SJCRH30 (cell line): ENCODE measurements around the gene LPAR5. TPM values are rescaled to one million over a fixed set of nuclear protein-coding genes. Genes with fewer than 3 reads are reported as not detected.
"Not testable (repeated sequence)": the region's sequence is repeated elsewhere in the genome, so short reads cannot be mapped to it uniquely, and the experiment has no call there.

ENCODE experiments used
- DNase-seq, 2 experiments: peaks; one replicate each; pipeline ENCODE4 v3.0.0-alpha.2; 2015 to 2020
- H3K27ac ChIP-seq: fragments of 250-450 bp; sonication (Bioruptor Pico); 2 replicates; pipeline ENCODE4 v1.5.1; 2020; ENCODE audit warnings: mild to moderate bottlenecking, moderate library complexity
- H3K27me3 ChIP-seq: fragments of 250-450 bp; sonication (Bioruptor Pico); 2 replicates; pipeline ENCODE4 v1.5.1; 2020; ENCODE audit warnings: mild to moderate bottlenecking, moderate library complexity
- H3K36me3 ChIP-seq: fragments of 250-450 bp; sonication (Bioruptor Pico); 2 replicates; pipeline ENCODE4 v1.5.1; 2020; ENCODE audit warnings: mild to moderate bottlenecking, moderate library complexity
- H3K4me1 ChIP-seq: fragments of 250-450 bp; sonication (Bioruptor Pico); 2 replicates; pipeline ENCODE4 v1.5.1; 2020; ENCODE audit warnings: mild to moderate bottlenecking, moderate library complexity
- H3K4me3 ChIP-seq: fragments of 250-450 bp; sonication (Bioruptor Pico); 2 replicates; pipeline ENCODE4 v1.5.1; 2020; ENCODE audit warnings: mild to moderate bottlenecking, moderate library complexity
- H3K9me3 ChIP-seq: fragments of 250-450 bp; sonication (Bioruptor Pico); replicated peaks from 2 replicates; pipeline ENCODE4 v1.5.1; 2020; ENCODE audit warnings: mild to moderate bottlenecking, moderate library complexity
- total RNA-seq: library from RNA; depleted of rRNA; stranded (reverse); fragments of >200 nt; shearing (Covaris generic); gene quantifications from 2 replicates; pipeline ENCODE4 v1.2.3, GENCODE V29; 2014

The LPAR5 gene
- total RNA-seq, 1 experiment from 2014 or later = not detected

DNA sequence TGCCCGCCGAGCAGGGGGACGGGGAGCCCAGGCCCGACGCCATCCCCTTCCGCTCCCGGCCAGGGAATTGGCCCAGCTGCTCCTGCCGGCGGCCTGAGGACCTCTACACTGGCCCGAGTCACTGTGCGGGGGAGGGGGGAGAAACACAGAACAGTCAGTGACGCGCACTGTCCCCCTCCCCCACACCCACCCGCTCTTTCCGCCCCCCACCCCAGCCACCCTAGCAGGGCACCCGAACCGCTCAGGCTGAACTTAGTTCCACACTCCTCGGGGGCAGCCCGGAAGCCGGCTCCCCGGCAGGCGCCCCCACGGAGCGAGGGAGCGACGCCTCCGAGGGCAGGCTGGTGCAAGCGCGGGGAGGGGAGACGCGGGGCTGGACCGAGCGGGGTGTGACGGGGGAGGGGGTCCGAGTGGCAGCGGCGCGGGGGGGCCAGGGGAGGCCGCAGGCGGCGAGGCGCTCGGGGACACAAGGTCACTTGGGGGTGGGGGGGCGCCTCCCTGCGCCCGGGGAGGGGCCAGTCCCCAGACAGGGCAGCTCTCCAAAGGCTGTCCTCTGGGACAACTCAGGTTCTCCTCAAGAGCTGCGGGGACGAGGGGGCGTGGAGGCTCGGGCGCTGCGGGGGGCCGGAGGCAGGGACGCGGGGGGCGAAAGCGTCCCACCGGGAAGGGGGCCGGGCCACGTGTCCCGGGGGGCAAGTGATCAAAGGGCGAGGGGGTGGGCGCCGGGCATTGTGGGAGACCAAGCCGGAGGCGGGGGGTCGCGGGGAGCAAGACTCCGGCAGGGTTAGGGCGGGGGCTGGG, 29.2 kb downstream of the LPAR5 start:
- Histone ChIP-seq H3K36me3 (peaks cover 33% of the 10 kb centered on the region), H3K4me3 (peak overlapping the region; percentile 91), H3K27ac (peak overlapping the region; percentile 21; the same call in 1 of the 2 replicates), H3K9me3 (no peaks in the 10 kb centered on the region), H3K4me1 (peaks cover 42% of the 10 kb centered on the region), H3K27me3 (no peaks in the 10 kb centered on the region)
- DNase-seq = peak; percentile 53 to 58

DNA sequence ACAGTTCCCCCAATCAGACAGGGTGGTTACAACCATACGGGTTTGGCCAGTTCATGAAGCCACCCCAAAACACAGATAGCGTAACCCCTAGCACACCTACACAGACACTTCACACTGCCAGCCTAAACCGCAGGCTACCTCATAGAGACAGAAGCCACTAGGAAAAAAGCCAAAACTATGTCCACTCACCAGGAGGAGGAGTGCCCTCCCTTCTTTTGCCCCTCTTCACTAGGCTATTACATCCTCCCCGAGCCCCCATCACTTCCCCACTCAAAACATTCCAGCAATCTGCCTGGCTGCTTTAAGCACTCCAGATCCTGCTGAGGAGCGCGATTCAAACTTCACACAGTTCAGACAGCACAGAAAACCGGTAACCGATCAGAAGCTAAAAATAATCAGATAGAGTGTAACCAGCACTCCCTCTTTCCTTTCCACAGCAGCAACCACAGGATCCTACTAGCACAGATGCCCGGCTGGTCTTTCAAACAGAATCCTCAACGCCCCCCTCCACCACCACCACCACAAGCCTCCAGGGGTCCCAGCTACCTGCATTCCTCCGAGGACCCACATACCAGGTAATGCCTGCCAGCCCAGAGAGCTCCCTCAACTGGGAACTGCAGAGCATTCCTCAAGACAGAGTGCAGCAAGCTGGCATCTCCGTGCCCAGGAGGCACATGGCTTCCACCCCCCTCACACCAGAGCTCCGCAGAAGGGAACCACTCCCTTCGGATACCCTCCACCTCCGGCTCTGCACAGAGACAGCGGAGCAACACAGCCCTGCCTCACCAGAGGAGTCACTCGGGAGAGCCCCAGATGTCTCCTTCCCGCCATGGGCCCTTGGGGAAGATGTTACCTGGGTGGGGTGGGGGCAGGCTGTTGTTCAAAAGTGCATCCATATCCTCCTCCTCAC, 30.1 kb downstream of the LPAR5 start:
- H3K27ac ChIP-seq = no peak overlapping the region
- DNase-seq = no peak
- H3K4me1 ChIP-seq = peaks cover 39% of the 10 kb centered on the region
- H3K9me3 ChIP-seq = no peaks in the 10 kb centered on the region
- H3K27me3 ChIP-seq = no peaks in the 10 kb centered on the region
- peak overlapping the region; percentile 91 for H3K4me3 ChIP-seq
- H3K36me3 ChIP-seq = peaks cover 42% of the 10 kb centered on the region

DNA sequence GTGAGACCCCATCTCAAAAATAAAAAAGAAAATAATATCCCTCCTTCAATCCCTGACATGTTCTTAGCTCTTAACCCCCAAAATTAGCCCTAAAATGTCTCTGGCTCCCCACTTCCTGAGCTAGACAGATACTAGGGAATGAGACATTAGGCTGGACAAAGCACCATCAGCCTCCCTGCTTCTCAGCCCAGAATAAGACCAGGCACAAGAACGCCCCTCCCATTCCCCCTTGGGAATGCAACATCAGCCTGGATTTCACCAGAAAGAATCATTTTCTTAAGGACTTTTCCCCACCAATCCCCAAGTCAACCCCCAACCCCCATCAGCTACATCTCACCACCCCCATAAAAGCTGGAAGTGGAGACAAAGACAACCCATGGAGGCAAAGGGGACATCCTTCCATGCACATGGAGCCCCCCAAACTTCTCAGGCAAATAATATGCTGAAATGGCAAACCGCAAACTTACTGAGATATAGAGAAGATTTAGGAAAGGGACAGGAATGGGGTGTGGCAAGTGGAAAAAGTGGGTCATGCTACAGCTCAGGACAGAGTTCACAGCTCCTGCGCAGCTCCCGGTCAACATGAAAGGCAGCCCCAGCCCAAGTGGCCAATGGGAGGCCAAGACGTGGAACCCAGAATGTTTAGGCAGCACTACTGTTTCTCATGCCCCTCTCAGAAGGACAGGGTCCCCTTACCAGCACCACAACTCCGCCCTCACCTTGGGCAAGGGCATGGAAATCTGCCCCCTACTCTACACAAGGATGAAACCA, 31.3 kb downstream of the LPAR5 start:
- H3K9me3 ChIP-seq = no peaks in the 10 kb centered on the region
- H3K4me3 ChIP-seq = peak overlapping the region; percentile 91
- no peak for DNase-seq
- no peak overlapping the region for H3K27ac ChIP-seq
- H3K27me3 ChIP-seq = no peaks in the 10 kb centered on the region
- peaks cover 39% of the 10 kb centered on the region for H3K4me1 ChIP-seq
- H3K36me3 ChIP-seq = peaks cover 54% of the 10 kb centered on the region

DNA sequence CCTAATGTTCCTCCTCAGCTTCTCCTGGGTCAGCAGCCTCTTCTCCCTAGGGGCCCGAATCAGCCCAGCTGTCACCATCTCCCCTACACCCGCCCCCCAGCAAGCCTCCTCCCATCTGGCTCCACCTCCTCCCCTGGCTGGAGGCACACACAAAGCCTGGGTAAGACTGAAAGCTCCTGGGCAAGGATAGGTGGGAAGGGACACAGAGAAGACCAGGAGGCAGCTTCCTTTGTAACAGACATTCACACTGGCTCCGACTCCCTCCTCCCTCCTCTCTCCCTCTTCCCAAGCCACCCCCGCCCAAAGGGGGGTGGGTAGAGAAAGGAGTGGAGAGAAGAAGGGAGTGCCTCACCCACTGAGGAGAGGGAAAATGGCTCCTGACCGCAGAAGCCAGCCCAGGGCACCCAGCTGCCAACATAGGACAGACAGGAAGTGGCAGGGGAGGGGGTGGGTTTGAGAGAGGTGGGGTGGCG, 32.6 kb downstream of the LPAR5 start:
- H3K4me1 ChIP-seq = peaks cover 33% of the 10 kb centered on the region
- DNase-seq = peak; percentile 87 to 88
- peaks cover 67% of the 10 kb centered on the region for H3K36me3 ChIP-seq
- H3K27me3 ChIP-seq = no peaks in the 10 kb centered on the region
- no peaks in the 10 kb centered on the region for H3K9me3 ChIP-seq
- peak overlapping the region; percentile 22; the same call in 1 of the 2 replicates for H3K27ac ChIP-seq
- 0 out of 2 replicates have a peak overlapping the region, but pooled peaks have one; percentile 13 for H3K4me3 ChIP-seq

DNA sequence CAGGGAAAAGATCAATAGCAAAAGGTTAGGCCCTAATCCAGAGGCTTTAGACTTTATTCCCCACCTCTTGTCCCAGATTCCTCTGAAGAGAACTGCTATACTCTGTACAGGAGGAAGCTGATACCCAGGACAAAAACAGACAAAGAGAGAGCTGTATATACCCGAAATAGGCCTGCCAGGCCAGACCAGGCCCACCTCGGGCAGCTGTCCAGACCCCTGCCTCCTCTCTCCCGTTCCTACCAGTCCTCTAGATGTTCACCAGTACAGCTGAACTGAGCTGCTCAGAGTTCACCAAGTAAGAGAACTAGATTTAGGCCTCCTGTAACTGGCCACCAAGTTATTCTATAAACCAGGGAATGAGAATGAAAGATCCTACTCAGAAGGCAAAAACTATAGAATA, 33.2 kb downstream of the LPAR5 start:
- no peaks in the 10 kb centered on the region for H3K27me3 ChIP-seq
- H3K36me3 ChIP-seq = peaks cover 73% of the 10 kb centered on the region
- H3K4me3 ChIP-seq = no peak overlapping the region

DNA sequence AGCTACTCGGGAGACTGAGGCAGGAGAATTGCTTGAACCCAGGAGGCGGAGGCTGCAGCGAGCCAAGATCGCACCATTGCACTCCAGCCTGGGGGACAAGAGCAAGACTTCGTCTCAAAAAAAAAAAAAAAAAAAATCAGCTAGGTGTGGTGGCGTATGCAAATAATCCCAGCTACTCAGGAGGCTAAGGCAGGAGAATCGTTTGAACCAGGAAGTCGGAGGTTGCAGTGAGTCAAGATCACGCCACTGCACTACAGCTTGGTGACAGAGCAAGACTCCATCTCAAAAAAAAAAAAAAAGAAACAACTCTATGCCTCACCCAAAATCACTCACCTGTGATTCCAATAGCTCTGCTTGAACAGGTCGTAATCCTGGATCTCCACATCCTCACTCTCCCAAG, 40.1 kb downstream of the LPAR5 start:
- peaks cover 90% of the 10 kb centered on the region for H3K36me3 ChIP-seq
- not testable (repeated sequence) for H3K4me3 ChIP-seq, H3K27me3 ChIP-seq, DNase-seq, H3K4me1 ChIP-seq, H3K27ac ChIP-seq, H3K9me3 ChIP-seq

More for the DNA sequence above, 33.2 kb downstream of the LPAR5 start:
- no peak for DNase-seq
- peak overlapping the region; percentile 22; the same call in 1 of the 2 replicates for H3K27ac ChIP-seq
- peaks cover 27% of the 10 kb centered on the region for H3K4me1 ChIP-seq
- no peaks in the 10 kb centered on the region for H3K9me3 ChIP-seq

DNA sequence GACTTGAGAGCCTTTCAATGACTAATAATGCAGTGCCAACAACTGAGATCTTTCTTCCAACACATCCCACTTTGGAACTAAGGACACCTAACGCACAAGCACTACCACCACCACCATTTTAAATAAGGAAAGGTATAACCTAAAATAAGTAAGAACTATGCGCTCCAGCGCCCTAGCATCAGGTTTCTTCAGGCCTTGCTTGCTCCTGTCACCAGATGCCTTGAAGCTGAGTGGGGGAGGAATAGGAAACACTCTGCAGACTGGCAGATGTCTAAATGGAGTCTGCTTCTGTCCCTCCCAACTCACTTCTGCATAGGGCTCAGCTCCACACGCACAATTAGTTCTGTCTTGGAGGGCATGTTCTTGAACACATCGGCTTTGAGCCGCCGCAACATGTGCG, 43.7 kb downstream of the LPAR5 start:
- H3K27ac ChIP-seq = no peak overlapping the region
- DNase-seq = no peak
- no peaks in the 10 kb centered on the region for H3K4me1 ChIP-seq
- H3K4me3 ChIP-seq = no peak overlapping the region
- no peaks in the 10 kb centered on the region for H3K27me3 ChIP-seq
- H3K36me3 ChIP-seq = peaks cover 92% of the 10 kb centered on the region
- no peaks in the 10 kb centered on the region for H3K9me3 ChIP-seq

DNA sequence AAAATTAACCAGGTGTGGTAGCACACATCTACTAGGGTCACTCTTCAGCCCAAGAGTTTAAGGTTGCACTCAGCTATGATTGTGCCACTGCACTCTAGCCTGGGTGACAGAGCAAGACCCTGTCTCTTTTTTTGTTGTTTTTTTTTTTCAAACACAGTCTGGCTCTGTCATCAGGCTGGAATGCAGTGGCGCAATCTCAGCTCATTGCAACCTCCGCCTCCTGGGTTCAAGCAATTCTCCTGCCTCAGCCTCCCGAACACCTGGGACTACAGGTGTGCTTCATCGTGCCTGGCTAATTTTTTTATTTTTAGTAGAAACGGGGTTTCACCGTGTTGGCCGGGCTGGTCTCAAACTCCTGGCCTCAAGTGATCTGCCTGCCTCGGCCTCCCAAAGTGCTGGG, 49.2 kb downstream of the LPAR5 start:
- H3K27me3 ChIP-seq, DNase-seq, H3K4me1 ChIP-seq, H3K9me3 ChIP-seq, H3K27ac ChIP-seq, H3K4me3 ChIP-seq: not testable (repeated sequence)
- H3K36me3 ChIP-seq = peaks cover 91% of the 10 kb centered on the region

DNA sequence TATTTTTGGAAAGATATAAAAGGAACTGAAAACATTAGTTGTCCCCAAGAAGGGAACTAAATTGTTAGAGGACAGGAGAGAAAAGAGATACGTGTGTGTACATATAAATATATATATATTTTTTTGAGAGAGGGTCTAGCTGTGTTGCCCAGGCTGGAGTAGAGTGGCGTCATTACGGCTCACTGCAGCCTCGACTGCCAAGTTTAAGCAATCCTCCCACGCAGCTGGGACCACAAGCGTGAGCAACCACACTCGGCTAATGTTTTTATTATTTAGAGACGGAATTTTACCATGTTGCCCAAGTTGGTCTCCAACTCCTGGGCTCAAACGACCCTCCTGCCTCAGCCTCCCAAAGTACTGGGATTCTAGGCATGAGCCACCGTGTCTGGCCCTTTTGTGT, 51.5 kb downstream of the LPAR5 start:
- Histone ChIP-seq H3K4me1 (no peaks in the 10 kb centered on the region), H3K4me3 (no peak overlapping the region), H3K9me3 (no peaks in the 10 kb centered on the region), H3K27me3 (no peaks in the 10 kb centered on the region), H3K36me3 (peaks cover 88% of the 10 kb centered on the region), H3K27ac (no peak overlapping the region)
- DNase-seq = no peak

DNA sequence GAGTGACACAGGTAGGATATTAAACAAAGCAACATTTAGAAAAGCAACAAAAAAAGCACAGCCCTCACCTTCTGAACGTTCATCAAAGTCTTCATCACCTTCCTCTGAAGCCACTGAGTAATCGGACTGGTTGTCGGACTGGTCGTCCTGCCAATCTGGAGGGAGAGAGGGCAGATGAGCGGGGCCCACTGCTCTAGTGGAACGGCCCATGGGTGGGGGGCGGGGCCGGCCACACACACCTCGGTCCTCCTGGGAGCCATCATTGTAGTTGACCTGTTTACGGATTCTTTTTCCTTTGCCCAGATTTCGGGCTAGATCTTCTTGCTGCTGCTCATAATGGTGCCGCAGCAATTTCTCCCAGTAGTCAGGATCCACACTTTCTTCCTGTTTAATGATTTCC, 52.8 kb downstream of the LPAR5 start:
- no peaks in the 10 kb centered on the region for H3K4me1 ChIP-seq
- no peak overlapping the region for H3K27ac ChIP-seq
- no peak overlapping the region for H3K4me3 ChIP-seq
- peaks cover 90% of the 10 kb centered on the region for H3K36me3 ChIP-seq
- DNase-seq = no peak
- H3K9me3 ChIP-seq = no peaks in the 10 kb centered on the region
- no peaks in the 10 kb centered on the region for H3K27me3 ChIP-seq

DNA sequence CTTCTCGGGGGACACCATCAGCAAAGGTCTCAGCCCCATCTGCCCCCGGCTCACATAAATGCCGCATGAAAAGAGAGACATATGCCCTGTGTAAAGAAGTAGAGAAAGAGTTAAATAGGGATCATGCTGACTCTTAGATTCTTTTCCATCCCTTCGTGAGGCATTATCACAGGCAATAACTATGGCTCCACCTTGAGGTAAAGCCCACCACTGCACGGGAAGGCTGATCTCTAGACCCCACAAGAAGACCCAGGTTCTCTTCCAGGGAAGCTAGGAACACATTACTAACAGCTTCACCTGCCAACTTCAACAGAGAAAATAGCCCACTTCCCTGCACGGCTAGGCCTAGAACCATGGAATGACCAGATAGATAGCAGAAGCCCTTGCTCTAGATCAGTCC, 53.6 kb downstream of the LPAR5 start:
- Histone ChIP-seq H3K27ac (no peak overlapping the region), H3K4me3 (no peak overlapping the region), H3K36me3 (peaks cover 90% of the 10 kb centered on the region), H3K9me3 (no peaks in the 10 kb centered on the region), H3K27me3 (no peaks in the 10 kb centered on the region), H3K4me1 (no peaks in the 10 kb centered on the region)
- DNase-seq = peak in 1 of 2 experiments; percentile 27

DNA sequence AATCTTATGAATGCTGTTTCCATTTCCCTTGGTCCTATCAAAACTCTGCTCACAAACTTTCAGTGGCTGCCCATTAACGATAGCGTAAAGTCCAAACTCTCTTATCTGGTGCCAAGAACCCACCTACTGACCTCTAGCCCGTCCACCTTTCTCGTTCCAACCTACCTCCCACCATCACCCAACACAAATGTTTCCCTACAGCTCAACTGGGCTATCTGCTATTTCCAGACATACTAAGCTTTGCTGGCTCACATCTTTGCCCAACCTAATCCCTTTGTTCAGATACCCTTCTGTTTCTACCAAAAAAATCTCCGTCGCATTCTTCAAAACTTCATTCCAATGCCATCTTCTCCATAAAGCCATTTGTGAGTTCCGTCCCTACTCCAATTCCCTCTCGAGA, 60.1 kb downstream of the LPAR5 start:
- Histone ChIP-seq H3K4me1 (no peaks in the 10 kb centered on the region), H3K27ac (no peak overlapping the region), H3K4me3 (no peak overlapping the region), H3K9me3 (no peaks in the 10 kb centered on the region), H3K27me3 (no peaks in the 10 kb centered on the region), H3K36me3 (peaks cover 84% of the 10 kb centered on the region)
- DNase-seq = no peak

DNA sequence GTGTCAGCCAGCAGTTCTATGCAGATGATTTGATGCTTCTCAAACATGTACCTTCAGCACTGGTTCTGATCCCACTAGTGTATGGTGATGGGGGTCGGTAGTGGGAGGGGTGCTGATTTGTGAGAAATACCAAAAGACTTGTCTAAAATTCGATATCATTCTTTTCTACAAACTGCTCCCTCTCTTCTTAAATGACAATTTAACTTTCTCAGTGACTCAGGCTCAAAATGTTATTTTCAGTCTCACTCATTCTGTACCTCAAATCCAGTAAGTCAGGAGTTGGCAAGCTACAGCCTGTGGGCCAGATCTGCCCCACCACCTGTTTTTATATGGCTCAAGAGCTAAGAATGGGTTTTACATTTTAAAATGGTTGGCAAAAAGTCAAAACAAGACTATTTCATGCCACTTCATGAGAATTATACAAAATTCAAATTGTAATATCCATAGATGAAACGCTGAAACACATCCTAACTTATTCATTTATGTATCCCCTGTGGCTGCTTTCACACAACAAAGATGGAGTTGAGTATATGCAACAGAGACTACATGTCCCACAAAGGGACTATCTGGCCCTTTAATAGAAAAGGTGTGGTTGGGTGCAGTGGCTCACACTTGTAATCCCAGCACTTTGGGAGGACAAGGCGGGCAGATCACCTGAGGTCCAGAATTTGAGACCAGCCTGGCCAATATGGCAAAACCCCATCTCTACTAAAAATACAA, 61.0 kb downstream of the LPAR5 start:
- H3K27me3 ChIP-seq = no peaks in the 10 kb centered on the region
- no peaks in the 10 kb centered on the region for H3K4me1 ChIP-seq
- no peak overlapping the region for H3K4me3 ChIP-seq
- no peak for DNase-seq
- H3K27ac ChIP-seq = no peak overlapping the region
- no peaks in the 10 kb centered on the region for H3K9me3 ChIP-seq
- H3K36me3 ChIP-seq = peaks cover 84% of the 10 kb centered on the region

DNA sequence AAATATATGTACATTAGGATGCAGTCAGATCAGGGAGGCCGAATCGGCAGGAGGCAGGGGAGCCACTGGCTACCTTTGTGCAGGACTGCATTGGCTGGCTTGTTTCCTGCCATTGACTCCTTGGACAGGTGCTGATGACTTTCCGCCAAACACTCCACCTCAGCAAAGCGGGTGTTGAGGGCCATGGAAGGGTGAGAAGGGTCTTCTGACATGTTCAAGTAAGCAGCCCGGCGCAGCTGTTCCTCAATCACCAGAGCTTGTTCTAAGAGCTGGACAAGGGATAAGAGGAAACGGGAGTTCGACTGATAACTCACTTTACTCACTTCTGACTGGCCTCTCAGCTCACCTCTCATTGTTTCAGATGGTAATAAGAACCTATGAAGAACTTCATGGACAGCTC, 62.8 kb downstream of the LPAR5 start:
- H3K36me3 ChIP-seq = peaks cover 77% of the 10 kb centered on the region

More for the DNA sequence above, 62.8 kb downstream of the LPAR5 start:
- Histone ChIP-seq H3K27ac (no peak overlapping the region), H3K9me3 (no peaks in the 10 kb centered on the region), H3K4me1 (no peaks in the 10 kb centered on the region), H3K4me3 (no peak overlapping the region), H3K27me3 (no peaks in the 10 kb centered on the region)
- DNase-seq = peak in 1 of 2 experiments; percentile 21
